ENCODE data around the gene RIBC1.

GRCh38 chrX:53440101-53440500 lies 17.4 kb downstream of the RIBC1 start:
- no peak for TF ChIP-seq CTCF (IDR thresholded peaks at IDR 0.05)
- no peak for TF ChIP-seq JUND (IDR thresholded peaks at IDR 0.05)
- TF ChIP-seq, protein P1, sequence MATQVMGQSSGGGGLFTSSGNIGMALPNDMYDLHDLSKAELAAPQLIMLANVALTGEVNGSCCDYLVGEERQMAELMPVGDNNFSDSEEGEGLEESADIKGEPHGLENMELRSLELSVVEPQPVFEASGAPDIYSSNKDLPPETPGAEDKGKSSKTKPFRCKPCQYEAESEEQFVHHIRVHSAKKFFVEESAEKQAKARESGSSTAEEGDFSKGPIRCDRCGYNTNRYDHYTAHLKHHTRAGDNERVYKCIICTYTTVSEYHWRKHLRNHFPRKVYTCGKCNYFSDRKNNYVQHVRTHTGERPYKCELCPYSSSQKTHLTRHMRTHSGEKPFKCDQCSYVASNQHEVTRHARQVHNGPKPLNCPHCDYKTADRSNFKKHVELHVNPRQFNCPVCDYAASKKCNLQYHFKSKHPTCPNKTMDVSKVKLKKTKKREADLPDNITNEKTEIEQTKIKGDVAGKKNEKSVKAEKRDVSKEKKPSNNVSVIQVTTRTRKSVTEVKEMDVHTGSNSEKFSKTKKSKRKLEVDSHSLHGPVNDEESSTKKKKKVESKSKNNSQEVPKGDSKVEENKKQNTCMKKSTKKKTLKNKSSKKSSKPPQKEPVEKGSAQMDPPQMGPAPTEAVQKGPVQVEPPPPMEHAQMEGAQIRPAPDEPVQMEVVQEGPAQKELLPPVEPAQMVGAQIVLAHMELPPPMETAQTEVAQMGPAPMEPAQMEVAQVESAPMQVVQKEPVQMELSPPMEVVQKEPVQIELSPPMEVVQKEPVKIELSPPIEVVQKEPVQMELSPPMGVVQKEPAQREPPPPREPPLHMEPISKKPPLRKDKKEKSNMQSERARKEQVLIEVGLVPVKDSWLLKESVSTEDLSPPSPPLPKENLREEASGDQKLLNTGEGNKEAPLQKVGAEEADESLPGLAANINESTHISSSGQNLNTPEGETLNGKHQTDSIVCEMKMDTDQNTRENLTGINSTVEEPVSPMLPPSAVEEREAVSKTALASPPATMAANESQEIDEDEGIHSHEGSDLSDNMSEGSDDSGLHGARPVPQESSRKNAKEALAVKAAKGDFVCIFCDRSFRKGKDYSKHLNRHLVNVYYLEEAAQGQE (IDR thresholded peaks at IDR 0.05; ENCODE audit: low read depth, low read length), result no peak
- TF ChIP-seq SMC3 (IDR thresholded peaks at IDR 0.05; ENCODE audit: low read depth, low read length), result no peak
- TF ChIP-seq RAD21 (IDR thresholded peaks at IDR 0.05; ENCODE audit: low read length), result no peak
- TF ChIP-seq CHD2 (IDR thresholded peaks at IDR 0.05; ENCODE audit: low read length, partially characterized antibody), result no peak
- TF ChIP-seq POLR2AphosphoS5 (IDR thresholded peaks at IDR 0.05; ENCODE audit: low read depth, low read length), result no peak
- no peak for TF ChIP-seq EP300 (IDR thresholded peaks at IDR 0.05; ENCODE audit: borderline replicate concordance in 1 of 2, low read depth in 1 of 2, low read length in 1 of 2)
- TF ChIP-seq EZH2phosphoT487 (IDR thresholded peaks at IDR 0.05; ENCODE audit: borderline replicate concordance, low read depth), result no peak
